PC-3 (cell line): ENCODE data around the gene TBCB. TPM values are rescaled to one million over a fixed set of nuclear protein-coding genes. Genes with fewer than 3 reads are reported as not detected.

Experiments
- ATAC-seq: fragments of 200-7000 bp; cut with Tn5 transposase; 2 replicates; pipeline ENCODE4 v1.9.1; 2020; ENCODE audit warnings: mild to moderate bottlenecking, moderate library complexity
- BruUV-seq: library from RNA; stranded (reverse); fragments of 400-500 nt; replicated peaks from 2 replicates; lab custom pipeline; 2021; lab: Mats Ljungman, UMichigan
- CTCF ChIA-PET: fragments of 300-600 bp; sonication (Branson Sonifier 250); formaldehyde crosslinking; loops from one replicate; lab custom pipeline; 2022; ENCODE audit warnings: antibody characterized with exemption; lab: Charles Lee
- POLR2A ChIA-PET: fragments of 300-600 bp; sonication (Branson Sonifier 250); formaldehyde crosslinking; loops from one replicate; lab custom pipeline; 2022; ENCODE audit warnings: antibody characterized with exemption; ENCODE audit not compliant: unreplicated experiment; lab: Charles Lee
- DNase-seq: peaks from one replicate; pipeline ENCODE4 v3.0.0-alpha.2; 2015
- H2AFZ ChIP-seq: fragments of 300-600 bp; sonication (generic); 2 replicates; pipeline ENCODE4 v1.6.0; 2016; ENCODE audit warnings: antibody characterized with exemption, low read length
- H3F3A ChIP-seq: fragments of 300-600 bp; sonication (generic); one replicate; pipeline ENCODE4 v1.6.0; 2017; ENCODE audit warnings: antibody characterized with exemption, low read length, control low read depth, mild to moderate bottlenecking; ENCODE audit not compliant: unreplicated experiment
- H3K27ac ChIP-seq: fragments of 300-600 bp; sonication (generic); 2 replicates; pipeline ENCODE4 v1.5.1; 2016; ENCODE audit warnings: mild to moderate bottlenecking, low read length
- H3K27me3 ChIP-seq: fragments of 300-600 bp; sonication (generic); 2 replicates; pipeline ENCODE4 v1.6.1; 2016; ENCODE audit warnings: low read length, mixed read lengths
- H3K36me3 ChIP-seq: fragments of 300-600 bp; sonication (generic); 2 replicates; pipeline ENCODE4 v1.6.1; 2016; ENCODE audit warnings: low read depth, mixed run types, low read length, mixed read lengths
- H3K4me1 ChIP-seq: fragments of 300-600 bp; sonication (generic); 2 replicates; pipeline ENCODE4 v1.5.1; 2016; ENCODE audit warnings: low read length; ENCODE audit not compliant: insufficient read depth
- H3K4me2 ChIP-seq: fragments of 300-600 bp; sonication (generic); 2 replicates; pipeline ENCODE4 v1.6.0; 2016; ENCODE audit warnings: low read length
- H3K4me3 ChIP-seq: fragments of 300-600 bp; sonication (generic); 2 replicates; pipeline ENCODE4 v1.5.1; 2016; ENCODE audit warnings: mild to moderate bottlenecking, low read length, mixed read lengths
- H3K79me2 ChIP-seq: fragments of 300-600 bp; sonication (generic); 2 replicates; pipeline ENCODE4 v1.6.1; 2017; ENCODE audit warnings: low read length, mixed read lengths
- H3K9ac ChIP-seq: fragments of 300-600 bp; sonication (generic); 2 replicates; pipeline ENCODE4 v1.6.0; 2016; ENCODE audit warnings: mild to moderate bottlenecking, low read length
- H3K9me2 ChIP-seq: fragments of 300-600 bp; sonication (generic); replicated peaks from 2 replicates; pipeline ENCODE4 v1.6.1; 2016; ENCODE audit warnings: mixed run types, low read length, mixed read lengths
- H3K9me3 ChIP-seq: fragments of 300-600 bp; sonication (generic); 2 replicates; pipeline ENCODE4 v1.6.1; 2016; ENCODE audit warnings: low read length, mixed read lengths
- H4K20me1 ChIP-seq: fragments of 300-600 bp; sonication (generic); 2 replicates; pipeline ENCODE4 v1.6.1; 2016; ENCODE audit warnings: low read length, mixed read lengths
- CTCF ChIP-seq: fragments of 300-600 bp; sonication (generic); conservative IDR thresholded peaks from 2 replicates; pipeline ENCODE4 v1.5.1; 2017; ENCODE audit warnings: antibody characterized with exemption, low read depth, mild to moderate bottlenecking, low read length
- EZH2 ChIP-seq: fragments of 300-600 bp; sonication (generic); IDR thresholded peaks from one replicate; pipeline ENCODE4 v1.6.1; 2017; ENCODE audit warnings: antibody characterized with exemption, mild to moderate bottlenecking, low read length; ENCODE audit not compliant: unreplicated experiment
- EZH2phosphoT487 ChIP-seq: fragments of 300-600 bp; sonication (generic); IDR thresholded peaks from 2 replicates; pipeline ENCODE4 v1.6.1; 2018; ENCODE audit warnings: mild to moderate bottlenecking, antibody characterized with exemption, low read length, borderline replicate concordance
- intact Hi-C: fragments of 100-400 bp; cut with micrococcal nuclease; formaldehyde crosslinking; loops from 2 replicates; pipeline ENCODE4 v1.9.0; 2023
- total RNA-seq: library from RNA; depleted of rRNA; stranded (reverse); fragments of >200 nt; gene quantifications from 2 replicates; pipeline ENCODE4 v1.2.3, GENCODE V29; 2014

Gene TBCB
- total RNA-seq, 1 experiment from 2014 or later: 260 TPM

- ATAC-seq: no peak
- no peaks in the 10 kb centered on the region for H3K9me2 ChIP-seq
- POLR2A ChIA-PET: interaction anchor here (0.6 kb wide), 1 partner anchor 21 kb away, joined by 3 read pairs; the partner anchor contains the start of gene POLR2I
Measured at GRCh38 chr19:36093687-36094086, 21.6 kb upstream of the TBCB start.

GRCh38 chr19:36097036-36097435 is 18.2 kb upstream of the TBCB start:
- Histone ChIP-seq H4K20me1 (no peaks in the 10 kb centered on the region), H3K27ac (no peak overlapping the region), H2AFZ (no peak overlapping the region), H3F3A (no peaks in the 10 kb centered on the region), H3K9me2 (no peaks in the 10 kb centered on the region), H3K9me3 (no peaks in the 10 kb centered on the region), H3K4me3 (no peak overlapping the region), H3K4me1 (no peaks in the 10 kb centered on the region), H3K79me2 (no peaks in the 10 kb centered on the region), H3K27me3 (no peaks in the 10 kb centered on the region), H3K4me2 (no peak overlapping the region), H3K9ac (no peak overlapping the region), H3K36me3 (no peaks in the 10 kb centered on the region; the same call in none of the 2 replicates)
- ChIA-PET CTCF (no interaction called here), POLR2A (no interaction called here)
- intact Hi-C loops: no loop called here
- no TSS peak for BruUV-seq
- DNase-seq: no peak
- ATAC-seq: no peak
- TF ChIP-seq EZH2 (no peak), EZH2phosphoT487 (no peak), CTCF (no peak)

More at GRCh38 chr19:36093687-36094086, 21.6 kb upstream of the TBCB start:
- Histone ChIP-seq H3K79me2 (no peaks in the 10 kb centered on the region), H3K9me3 (no peaks in the 10 kb centered on the region), H3F3A (no peaks in the 10 kb centered on the region), H3K4me1 (no peaks in the 10 kb centered on the region), H3K9ac (no peak overlapping the region), H3K4me3 (no peak overlapping the region), H2AFZ (no peak overlapping the region), H4K20me1 (no peaks in the 10 kb centered on the region), H3K36me3 (no peaks in the 10 kb centered on the region; the same call in none of the 2 replicates), H3K27me3 (no peaks in the 10 kb centered on the region), H3K27ac (no peak overlapping the region), H3K4me2 (no peak overlapping the region)
- DNase-seq: no peak
- TF ChIP-seq CTCF (no peak), EZH2phosphoT487 (no peak), EZH2 (no peak)
- intact Hi-C loops: no loop called here
- BruUV-seq: no TSS peak
- CTCF ChIA-PET: no interaction called here

- no peak for TF ChIP-seq CTCF
- no peak for TF ChIP-seq EZH2
- no peak for TF ChIP-seq EZH2phosphoT487
- Histone ChIP-seq H3K4me2 (no peak overlapping the region), H3K79me2 (no peaks in the 10 kb centered on the region), H2AFZ (no peak overlapping the region), H3F3A (no peaks in the 10 kb centered on the region), H3K9ac (no peak overlapping the region), H4K20me1 (no peaks in the 10 kb centered on the region), H3K27ac (no peak overlapping the region), H3K4me3 (no peak overlapping the region), H3K4me1 (peaks cover 8% of the 10 kb centered on the region), H3K36me3 (peaks cover 5% of the 10 kb centered on the region; the same call in 1 of the 2 replicates), H3K27me3 (no peaks in the 10 kb centered on the region), H3K9me2 (no peaks in the 10 kb centered on the region), H3K9me3 (no peaks in the 10 kb centered on the region)
- ChIA-PET CTCF (no interaction called here), POLR2A (no interaction called here)
- intact Hi-C loops: no loop called here
- DNase-seq: no peak
- ATAC-seq: no peak
- no TSS peak for BruUV-seq
Measured at GRCh38 chr19:36099166-36099785, 16.0 kb upstream of the TBCB start.
